ENCODE data around the gene ACTR2.
"Not testable (repeated sequence)": the region's sequence is repeated elsewhere in the genome, so short reads cannot be mapped to it uniquely, and the experiment has no call there.

ACTR2 gene

DNA sequence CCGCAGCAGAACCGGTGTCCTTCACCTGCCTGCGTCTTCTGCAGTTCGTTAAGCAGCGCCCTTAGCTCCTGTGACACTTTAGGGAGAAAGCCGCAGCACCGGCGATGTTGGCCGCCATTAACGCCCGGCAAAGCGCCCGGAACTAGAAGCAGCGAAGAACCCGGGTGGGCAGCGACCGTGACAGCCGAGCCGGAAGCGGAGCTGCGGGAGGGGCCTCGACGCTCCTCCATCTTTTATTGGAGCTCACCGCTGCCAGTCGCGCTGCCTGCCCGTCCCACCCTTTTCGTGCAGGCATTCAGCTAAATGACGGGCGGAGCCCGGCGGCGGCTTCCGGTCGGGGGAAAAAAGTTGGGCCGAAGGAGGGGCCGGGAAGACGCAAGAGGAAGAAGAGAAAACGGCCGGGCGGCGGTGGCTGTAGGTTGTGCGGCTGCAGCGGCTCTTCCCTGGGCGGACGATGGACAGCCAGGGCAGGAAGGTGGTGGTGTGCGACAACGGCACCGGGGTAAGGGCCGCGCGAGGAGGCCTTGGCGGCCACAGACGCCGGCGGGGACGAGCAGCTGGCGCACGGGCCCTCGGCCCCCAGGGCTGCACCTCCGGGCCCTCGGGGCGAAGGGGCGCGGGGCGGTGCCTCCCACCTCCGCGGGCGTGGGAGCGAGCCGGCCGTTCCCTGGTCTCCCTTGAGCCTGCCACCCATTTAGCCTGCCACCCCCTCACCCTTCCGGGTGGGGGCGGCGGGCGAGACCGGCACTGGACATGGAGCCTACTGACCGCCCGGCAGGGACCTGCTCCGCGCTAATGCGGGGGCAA is at the start of gene ACTR2:
Gene ACTR2, plus strand, starts transcription at position 376 of the 807 bp plus-strand sequence. Its CDS starts 79 bp downstream, at position 455.
- peak; percentile 89 to 97 for DNase-seq

- no peak for DNase-seq
These were observed 45.1 kb upstream of the ACTR2 start for GRCh38 chr2:65182570-65182969.

DNA sequence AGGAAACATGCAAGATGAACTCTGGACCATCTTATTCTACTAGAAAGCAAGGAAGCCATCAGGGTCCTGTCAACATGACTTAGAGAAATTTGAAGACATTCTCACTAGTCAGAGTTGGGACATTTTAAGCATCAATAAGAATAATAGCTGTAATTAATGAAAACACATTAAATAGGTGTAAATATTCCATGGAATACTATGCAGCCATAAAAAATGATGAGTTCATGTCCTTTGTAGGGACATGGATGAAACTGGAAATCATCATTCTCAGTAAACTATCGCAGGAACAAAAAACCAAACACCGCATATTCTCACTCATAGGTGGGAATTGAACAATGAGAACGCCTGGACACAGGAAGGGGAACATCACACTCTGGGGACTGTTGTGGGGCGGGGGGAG is 44.2 kb upstream of the ACTR2 start:
- DNase-seq = not testable (repeated sequence)

- DNase-seq = no peak
These were observed 42.6 kb upstream of the ACTR2 start for GRCh38 chr2:65185012-65185411.

DNA sequence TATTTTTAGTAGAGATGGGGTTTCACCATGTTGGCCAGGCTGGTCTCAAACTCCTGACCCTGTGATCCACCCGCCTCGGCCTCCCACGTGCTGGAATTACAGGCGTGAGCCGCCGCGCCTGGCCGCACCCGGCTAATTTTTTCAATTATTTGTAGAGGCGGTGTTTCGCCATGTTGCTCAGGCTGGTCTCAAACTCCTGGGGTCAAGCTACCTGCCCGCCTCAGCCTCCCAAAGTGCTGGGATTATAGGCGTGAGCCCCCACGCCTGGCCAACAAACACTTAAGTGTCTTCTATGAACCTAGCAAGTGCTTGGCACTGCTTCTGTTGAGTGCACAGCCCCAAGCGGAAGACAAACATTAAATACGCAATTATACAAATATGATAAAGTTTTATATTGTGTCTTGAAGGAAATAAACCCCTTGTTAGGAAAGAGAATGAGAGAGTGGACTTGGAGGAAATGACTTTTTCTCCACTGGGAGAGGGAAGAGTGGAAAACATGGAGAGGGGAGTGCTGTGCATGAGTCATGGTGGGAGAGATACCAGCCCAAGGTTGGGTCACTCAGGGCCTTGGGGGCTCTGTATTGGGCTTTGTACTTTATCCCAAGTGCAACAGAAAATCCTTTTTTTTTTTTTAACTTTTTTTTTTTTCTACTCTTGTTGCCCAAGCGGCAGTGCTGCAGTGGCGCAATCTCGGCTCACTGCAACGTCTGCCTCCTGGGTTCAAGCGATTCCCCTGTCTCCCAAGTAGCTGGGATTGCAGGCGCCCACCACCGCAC is 41.4 kb upstream of the ACTR2 start:
- no peak for DNase-seq

- DNase-seq = peak; percentile 5 to 61
These were observed 40.5 kb upstream of the ACTR2 start for GRCh38 chr2:65186872-65187851.

GRCh38 chr2:65193446-65193845 is 34.2 kb upstream of the ACTR2 start:
- DNase-seq = no peak

GRCh38 chr2:65198737-65199136 is 28.9 kb upstream of the ACTR2 start:
- no peak for DNase-seq

DNA sequence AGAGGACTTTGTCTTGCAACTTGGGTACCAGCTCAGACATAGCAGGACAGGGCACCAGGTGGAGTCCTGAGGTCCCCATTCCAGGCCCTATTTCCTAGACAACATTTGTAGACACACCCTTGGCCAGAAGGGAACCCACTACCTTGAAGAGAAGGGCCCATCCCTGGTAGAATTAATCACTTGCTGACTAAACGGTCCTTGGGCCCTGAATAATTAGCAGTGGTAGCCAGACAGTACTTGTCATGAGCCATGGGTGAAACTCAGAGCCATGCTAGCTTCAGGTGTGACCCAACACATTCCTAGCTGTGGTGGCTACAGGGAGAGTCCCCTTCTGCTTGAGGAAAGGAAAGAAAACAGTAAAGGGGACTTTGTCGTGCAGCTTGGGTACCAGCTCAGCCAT is 28.5 kb upstream of the ACTR2 start:
- DNase-seq = no peak

GRCh38 chr2:65199891-65200290 is 27.7 kb upstream of the ACTR2 start:
- DNase-seq = no peak

GRCh38 chr2:65204461-65205210 is 23.0 kb upstream of the ACTR2 start:
- DNase-seq = no peak

DNA sequence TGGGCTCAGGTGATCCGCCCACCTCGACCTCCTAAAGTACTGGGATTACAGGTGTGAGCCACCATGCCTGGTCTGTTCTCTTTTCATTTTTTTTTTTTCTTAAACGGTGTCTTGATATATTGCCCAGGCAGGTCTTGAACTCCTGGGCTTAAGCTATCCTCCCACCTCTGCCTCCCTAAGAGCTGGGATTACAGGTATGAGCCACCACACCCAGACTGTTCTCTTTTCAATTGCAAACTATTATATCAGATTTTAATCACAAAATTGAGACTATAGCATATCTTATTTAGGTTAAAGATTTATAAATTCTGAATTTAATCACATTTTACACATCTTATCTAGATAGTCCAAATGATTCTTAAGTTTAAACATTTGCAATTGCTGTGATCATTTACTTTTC is 15.5 kb upstream of the ACTR2 start:
- no peak for DNase-seq

DNA sequence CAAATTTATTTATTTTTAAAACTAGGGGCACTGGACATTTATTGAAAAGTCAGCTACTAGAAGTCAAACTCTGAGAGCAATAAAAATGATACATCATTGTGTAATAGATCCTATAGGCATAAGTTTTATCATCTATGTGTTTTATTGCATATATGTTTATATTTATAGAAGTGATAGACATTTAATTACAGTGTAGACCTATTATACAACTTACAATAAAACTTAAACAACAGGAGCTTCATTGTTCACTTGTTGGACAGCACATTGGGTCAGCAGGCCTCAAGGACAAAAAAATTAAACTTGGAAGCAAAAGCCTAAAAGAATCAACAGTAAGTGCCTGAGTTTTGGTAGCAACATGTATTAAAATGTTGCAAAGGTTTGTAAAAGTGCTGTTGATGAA is 15.0 kb upstream of the ACTR2 start:
- no peak for DNase-seq

DNA sequence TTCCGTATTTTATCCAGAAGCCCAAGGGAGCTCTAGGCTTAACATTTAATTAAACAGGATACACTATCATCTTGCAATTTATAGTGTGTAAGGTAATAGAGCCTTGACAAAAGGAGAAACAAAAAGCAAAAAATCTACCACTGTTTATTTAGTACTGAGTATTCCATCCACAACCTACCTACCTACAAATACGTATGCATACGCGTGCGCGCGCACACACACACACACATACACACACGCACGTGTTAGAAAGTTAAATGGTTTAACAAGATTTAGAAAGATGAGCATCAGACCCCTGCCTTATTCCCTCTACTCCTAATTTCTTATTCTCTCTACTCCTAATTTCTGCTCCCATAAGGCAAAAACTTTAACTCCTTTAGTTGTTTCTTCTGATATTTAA is 14.6 kb upstream of the ACTR2 start:
- no peak for DNase-seq

DNA sequence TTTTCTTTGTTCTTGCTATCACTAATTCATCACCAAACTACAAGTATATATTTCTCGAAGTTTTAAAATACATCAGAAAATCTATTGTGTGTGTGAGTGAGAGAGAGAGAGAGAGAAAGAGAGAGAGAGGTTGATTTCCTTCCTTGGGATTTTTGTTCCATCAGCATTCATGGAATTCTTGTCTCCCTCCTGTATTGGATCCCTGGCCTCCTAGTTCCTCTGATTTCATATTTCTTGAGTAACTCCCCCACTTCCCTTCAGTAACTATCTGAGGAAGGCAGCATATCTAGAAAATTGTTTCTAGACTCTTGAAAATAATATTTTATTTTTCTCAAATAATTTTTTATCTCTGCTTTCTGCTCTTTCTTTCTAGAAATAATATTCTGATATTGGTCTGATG is 13.3 kb upstream of the ACTR2 start:
- DNase-seq = no peak

GRCh38 chr2:65214843-65215242 is 12.8 kb upstream of the ACTR2 start:
- no peak for DNase-seq

- DNase-seq = no peak
These were observed 11.7 kb upstream of the ACTR2 start for GRCh38 chr2:65215946-65216345.

- no peak for DNase-seq
These were observed 7.0 kb upstream of the ACTR2 start for GRCh38 chr2:65220432-65221131.

DNA sequence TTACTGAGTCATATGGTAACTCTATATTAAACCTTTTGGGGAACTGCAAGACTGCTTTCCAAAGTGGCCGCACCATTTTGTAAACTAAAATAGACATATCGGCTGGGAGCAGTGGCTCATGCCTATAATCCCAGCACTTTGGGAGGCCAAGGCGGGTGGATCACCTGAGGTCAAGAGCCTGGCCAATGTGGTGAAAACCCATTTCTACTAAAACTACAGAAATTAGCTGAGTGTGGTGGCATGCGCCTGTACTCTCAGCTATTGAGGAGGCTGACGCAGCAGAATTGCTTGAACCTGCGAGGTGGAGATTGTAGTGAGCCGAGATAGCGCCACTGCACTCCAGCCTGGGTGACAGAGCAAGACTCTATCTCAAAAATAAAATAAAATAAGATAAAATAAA is 6.4 kb upstream of the ACTR2 start:
- not testable (repeated sequence) for DNase-seq

DNA sequence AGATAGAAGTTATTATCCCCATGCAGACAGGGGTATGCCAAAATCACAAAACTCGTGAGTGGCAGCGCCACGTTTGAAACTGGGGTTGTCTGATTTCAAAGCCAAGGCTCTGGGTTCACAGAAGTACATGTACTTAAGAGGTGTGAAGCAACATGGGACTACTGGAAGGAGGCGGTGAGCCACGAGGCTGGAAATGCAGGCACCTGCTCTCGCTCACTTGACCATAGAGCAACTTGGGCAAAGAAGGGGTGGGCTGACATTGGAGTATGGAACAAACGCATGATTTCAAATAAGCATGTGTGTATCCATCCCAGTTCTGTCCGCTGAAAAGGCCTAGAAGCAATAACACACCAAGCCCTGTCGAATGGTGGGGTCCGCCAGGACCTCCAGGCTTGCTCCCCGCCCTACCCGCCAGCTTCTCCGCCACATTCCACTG is 593 bp upstream of the ACTR2 start:
- no peak for DNase-seq

DNA sequence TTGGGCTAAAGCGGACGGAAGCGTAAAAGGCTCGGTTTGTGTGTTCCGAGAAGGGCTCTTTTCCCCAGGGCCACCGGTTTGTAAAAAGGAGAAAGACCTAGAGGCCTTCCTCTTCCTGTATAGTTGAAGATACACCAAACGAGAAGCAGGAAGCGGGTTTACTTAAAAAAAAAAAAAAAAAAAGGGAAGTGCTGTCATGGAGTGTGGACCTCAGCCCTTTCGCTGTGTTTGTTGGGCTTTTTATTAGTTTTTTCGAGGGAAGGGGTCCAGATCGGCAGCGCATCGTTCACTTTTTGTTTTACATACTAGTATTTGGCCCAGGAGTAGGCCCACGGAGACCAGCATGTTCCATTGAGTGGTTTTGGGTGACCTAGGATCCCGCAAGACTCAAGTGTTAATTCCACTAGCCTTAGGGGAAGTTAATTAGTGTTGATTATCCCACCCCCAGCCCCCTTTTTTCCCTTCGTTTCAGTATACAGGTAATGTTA is 676 bp downstream of the ACTR2 start:
- peak; percentile 68 to 94 for DNase-seq
